ENCODE measurements around the gene STOM. TPM values are rescaled to one million over a fixed set of nuclear protein-coding genes. Genes with fewer than 3 reads are reported as not detected.

The STOM gene
- total and polyA plus RNA-seq, 4 donors, result 80.0 to 384 (median 245) TPM

DNA sequence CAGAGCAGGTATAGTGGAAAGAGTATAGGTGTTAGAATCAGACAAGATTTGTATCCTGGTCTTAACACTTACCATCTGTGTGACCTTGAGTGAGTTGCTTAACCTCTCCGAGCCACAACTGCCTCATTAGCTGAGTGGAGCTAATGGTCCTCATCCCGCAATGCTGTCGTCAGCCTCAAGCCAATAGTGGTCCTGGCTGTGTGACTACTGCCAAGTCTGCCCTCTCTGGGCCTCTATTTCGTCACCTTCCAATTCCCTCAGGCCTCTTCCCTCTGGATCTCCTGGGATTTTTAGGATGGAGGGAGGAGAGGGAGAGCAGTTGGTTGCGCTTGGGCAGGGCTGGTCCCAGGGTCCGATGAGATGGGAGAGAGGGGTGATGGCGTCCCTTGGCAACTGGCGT, 41.6 kb downstream of the STOM start:
- WGBS, 2 donors, result 70 to 77% methylated on average over 6 to 8 of the region's 8 CpGs
- intact Hi-C loops (cut with DNase I), result loop anchor here in 1 of 2 donors (5.0 kb wide), 1 partner anchor 34 kb away; no protein-coding TSS in a partner anchor

DNA sequence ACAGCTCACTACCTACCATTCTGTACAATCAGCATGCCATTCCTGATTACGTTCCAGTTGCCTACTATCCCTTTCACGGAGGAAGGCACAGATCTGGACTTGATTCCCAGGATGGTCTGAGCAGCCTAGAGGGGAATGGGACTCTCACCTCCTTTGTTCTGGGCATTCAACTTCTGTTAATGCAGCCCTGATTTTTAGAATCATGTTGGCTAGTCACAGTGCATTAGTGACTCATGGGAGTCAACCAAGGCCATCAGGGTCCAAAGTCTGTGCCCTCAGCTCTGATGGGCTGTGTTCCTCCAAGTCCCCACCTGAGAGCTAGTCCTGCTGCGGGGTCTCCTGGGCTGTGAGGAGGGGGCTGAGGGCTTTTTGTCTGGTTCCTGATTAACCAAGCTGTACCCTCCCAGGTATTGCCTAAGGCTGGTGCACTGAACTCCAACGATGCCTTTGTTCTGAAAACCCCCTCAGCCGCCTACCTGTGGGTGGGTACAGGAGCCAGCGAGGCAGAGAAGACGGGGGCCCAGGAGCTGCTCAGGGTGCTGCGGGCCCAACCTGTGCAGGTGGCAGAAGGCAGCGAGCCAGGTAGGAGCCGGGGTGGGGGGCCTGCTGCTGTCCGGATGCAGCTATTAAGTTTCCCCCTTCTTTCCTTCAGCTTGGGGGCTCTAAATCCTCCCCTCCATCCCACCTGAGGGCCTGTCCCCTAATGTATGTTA, 43.0 kb downstream of the STOM start:
- H3K4me3 ChIP-seq (ENCODE audit: low read length in 2 of 2), result no peak overlapping the region
- intact Hi-C loops (cut with DNase I), result loop anchor here in 1 of 2 donors (5.0 kb wide), 1 partner anchor 35 kb away; no protein-coding TSS in a partner anchor
- DNase-seq, result no peak
- peaks cover 0 to under 1% of the 10 kb centered on the region in 2 donors for H3K4me1 ChIP-seq (ENCODE audit: control insufficient read depth in 1 of 2, insufficient read depth in 2 of 2, low read length in 2 of 2)
- peaks cover 5 to 35% of the 10 kb centered on the region in 2 donors for H3K36me3 ChIP-seq (ENCODE audit: control insufficient read depth in 1 of 2, insufficient read depth in 2 of 2, low read length in 1 of 2)
- no peak for ATAC-seq (ENCODE audit: low FRiP score)
- H3K27ac ChIP-seq (ENCODE audit: low read depth in 1 of 2, low read length in 2 of 2), result peak overlapping the region; percentile 67 to 95
- no peaks in the 10 kb centered on the region for H3K27me3 ChIP-seq (ENCODE audit: control insufficient read depth in 1 of 2, insufficient read depth in 2 of 2, low read length in 1 of 2)
- 74 to 76% methylated on average over 11 of the region's 11 CpGs for WGBS, 2 donors
- no peaks in the 10 kb centered on the region for H3K9me3 ChIP-seq (ENCODE audit: control insufficient read depth, low read length)

More for the DNA sequence above, 41.6 kb downstream of the STOM start:
- DNase-seq (no peak), ATAC-seq (ENCODE audit: low FRiP score) (no peak)
- peaks cover 5 to 37% of the 10 kb centered on the region in 2 donors for H3K36me3 ChIP-seq (ENCODE audit: control insufficient read depth in 1 of 2, insufficient read depth in 2 of 2, low read length in 1 of 2)
- no peak overlapping the region for H3K4me3 ChIP-seq (ENCODE audit: low read length in 2 of 2)
- H3K4me1 ChIP-seq (ENCODE audit: control insufficient read depth in 1 of 2, insufficient read depth in 2 of 2, low read length in 2 of 2), result peaks cover 0 to 4% of the 10 kb centered on the region in 2 donors
- H3K9me3 ChIP-seq (ENCODE audit: control insufficient read depth, low read length), result no peaks in the 10 kb centered on the region
- no peaks in the 10 kb centered on the region for H3K27me3 ChIP-seq (ENCODE audit: control insufficient read depth in 1 of 2, insufficient read depth in 2 of 2, low read length in 1 of 2)
- peak overlapping the region in 1 of 2 donors; percentile 71 for H3K27ac ChIP-seq (ENCODE audit: low read depth in 1 of 2, low read length in 2 of 2)

DNA sequence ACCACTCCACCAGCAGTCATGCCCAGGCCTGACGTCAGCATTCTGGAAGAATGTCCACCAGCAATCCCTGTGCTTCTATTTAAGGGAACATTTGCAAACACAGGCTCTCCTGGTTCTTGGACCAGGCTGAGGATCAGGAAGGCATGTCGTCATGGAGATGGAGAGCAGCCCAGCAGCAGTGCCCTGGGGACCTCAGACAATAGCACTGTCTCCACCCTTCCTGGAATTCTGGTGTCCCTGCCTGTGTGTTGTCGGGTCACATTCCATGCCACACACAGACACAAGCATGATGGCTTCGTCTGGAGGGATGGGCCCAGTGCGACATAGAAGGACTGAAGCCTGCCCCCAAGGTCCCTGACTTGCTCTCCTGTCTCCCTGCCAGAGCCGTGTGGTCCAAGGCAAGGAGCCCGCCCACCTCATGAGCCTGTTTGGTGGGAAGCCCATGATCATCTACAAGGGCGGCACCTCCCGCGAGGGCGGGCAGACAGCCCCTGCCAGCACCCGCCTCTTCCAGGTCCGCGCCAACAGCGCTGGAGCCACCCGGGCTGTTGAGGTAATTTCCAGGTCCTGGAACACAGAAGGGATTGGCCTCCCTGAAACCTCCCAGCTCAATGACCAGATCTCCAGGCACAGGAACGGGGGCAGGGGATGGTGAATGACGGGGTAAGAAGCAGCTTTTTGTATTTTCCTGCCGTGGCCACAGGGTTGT, 43.8 kb downstream of the STOM start:
- WGBS, 2 donors, result 2 to 5% methylated on average over 19 of the region's 19 CpGs

DNA sequence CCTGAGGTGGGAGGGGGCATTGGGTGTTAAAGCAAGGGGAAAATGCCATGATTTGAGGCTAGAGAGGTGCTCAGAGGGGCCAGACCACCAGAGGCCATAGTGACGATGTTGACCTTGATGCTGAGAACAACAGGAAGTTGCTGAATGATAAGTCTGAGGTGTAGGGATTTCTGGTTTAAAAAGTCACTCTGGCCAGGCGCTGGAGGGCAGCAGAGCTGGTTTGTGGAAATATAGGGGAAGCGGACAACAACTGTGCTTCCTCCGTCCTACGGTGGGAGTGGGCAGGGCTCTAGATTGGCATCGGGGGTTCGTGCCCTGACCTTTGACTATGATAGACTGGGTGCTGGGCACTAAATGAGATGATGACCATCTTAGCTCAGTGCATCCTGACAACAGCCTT, 44.7 kb downstream of the STOM start:
- H3K4me1 ChIP-seq (ENCODE audit: control insufficient read depth in 1 of 2, insufficient read depth in 2 of 2, low read length in 2 of 2), result no peaks in the 10 kb centered on the region
- 57 to 59% methylated on average over 7 of the region's 7 CpGs for WGBS, 2 donors
- H3K36me3 ChIP-seq (ENCODE audit: control insufficient read depth in 1 of 2, insufficient read depth in 2 of 2, low read length in 1 of 2), result peaks cover 0 to 31% of the 10 kb centered on the region in 2 donors

More for the DNA sequence above, 43.8 kb downstream of the STOM start:
- peak overlapping the region; percentile 67 to 95 for H3K27ac ChIP-seq (ENCODE audit: low read depth in 1 of 2, low read length in 2 of 2)
- H3K36me3 ChIP-seq (ENCODE audit: control insufficient read depth in 1 of 2, insufficient read depth in 2 of 2, low read length in 1 of 2), result peaks cover 3 to 35% of the 10 kb centered on the region in 2 donors
- intact Hi-C loops (cut with DNase I), result loop anchor here in 1 of 2 donors (5.0 kb wide), 1 partner anchor 36 kb away; no protein-coding TSS in a partner anchor
- ATAC-seq (ENCODE audit: low FRiP score), result peak; percentile 91
- no peaks in the 10 kb centered on the region for H3K9me3 ChIP-seq (ENCODE audit: control insufficient read depth, low read length)
- no peaks in the 10 kb centered on the region for H3K27me3 ChIP-seq (ENCODE audit: control insufficient read depth in 1 of 2, insufficient read depth in 2 of 2, low read length in 1 of 2)
- H3K4me1 ChIP-seq (ENCODE audit: control insufficient read depth in 1 of 2, insufficient read depth in 2 of 2, low read length in 2 of 2), result no peaks in the 10 kb centered on the region
- H3K4me3 ChIP-seq (ENCODE audit: low read length in 2 of 2), result no peak overlapping the region
- DNase-seq, result peak; percentile 96 to 98

DNA sequence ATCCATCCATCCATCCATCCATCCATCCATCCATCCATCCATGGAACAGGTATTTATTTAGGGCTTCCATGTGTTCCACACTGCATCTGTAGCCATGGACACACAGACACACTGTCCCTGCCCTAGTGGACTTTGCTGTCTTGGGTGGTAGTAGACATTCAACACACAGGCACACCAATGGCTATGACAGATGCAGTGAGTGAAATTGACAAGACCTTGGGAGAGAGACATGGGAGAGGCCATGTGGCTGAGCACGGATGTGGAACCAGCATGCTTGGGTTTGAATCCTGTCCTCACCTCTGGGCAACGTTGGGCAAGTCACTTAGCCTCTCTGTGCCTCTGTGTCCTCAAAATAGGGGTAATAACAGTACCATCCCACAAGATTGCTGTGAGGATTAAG, 45.3 kb downstream of the STOM start:
- no peak for DNase-seq
- intact Hi-C loops (cut with DNase I), result loop anchor here in 1 of 2 donors (5.0 kb wide), 1 partner anchor 38 kb away; no protein-coding TSS in a partner anchor
- peaks cover 0 to 28% of the 10 kb centered on the region in 2 donors for H3K36me3 ChIP-seq (ENCODE audit: control insufficient read depth in 1 of 2, insufficient read depth in 2 of 2, low read length in 1 of 2)

More for the DNA sequence above, 44.7 kb downstream of the STOM start:
- DNase-seq, result no peak
- peak overlapping the region; percentile 94 to 99 for H3K27ac ChIP-seq (ENCODE audit: low read depth in 1 of 2, low read length in 2 of 2)
- intact Hi-C loops (cut with DNase I), result loop anchor here in 1 of 2 donors (5.0 kb wide), 1 partner anchor 37 kb away; no protein-coding TSS in a partner anchor
- no peaks in the 10 kb centered on the region for H3K27me3 ChIP-seq (ENCODE audit: control insufficient read depth in 1 of 2, insufficient read depth in 2 of 2, low read length in 1 of 2)
- no peak overlapping the region for H3K4me3 ChIP-seq (ENCODE audit: low read length in 2 of 2)
- no peak for ATAC-seq (ENCODE audit: low FRiP score)
- H3K9me3 ChIP-seq (ENCODE audit: control insufficient read depth, low read length), result no peaks in the 10 kb centered on the region

DNA sequence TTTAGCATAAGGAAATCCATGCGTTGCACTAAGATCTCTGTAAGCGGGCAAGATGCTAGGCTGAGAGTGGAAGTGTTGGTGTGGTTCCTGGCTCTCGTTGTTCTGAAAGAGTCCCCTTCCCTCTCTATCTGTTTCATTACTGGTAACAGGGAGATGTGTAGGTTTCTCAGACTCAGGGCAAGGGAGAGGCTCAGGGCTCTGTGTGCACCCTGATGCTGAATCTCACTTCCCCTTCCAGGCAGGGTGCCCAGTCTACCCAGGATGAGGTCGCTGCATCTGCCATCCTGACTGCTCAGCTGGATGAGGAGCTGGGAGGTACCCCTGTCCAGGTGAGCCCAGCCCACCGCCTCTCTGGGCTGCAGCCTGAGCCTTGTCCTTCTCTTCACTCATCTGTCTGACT, 45.7 kb downstream of the STOM start:
- no peak for DNase-seq
- Histone ChIP-seq H3K27me3 (ENCODE audit: control insufficient read depth in 1 of 2, insufficient read depth in 2 of 2, low read length in 1 of 2) (no peaks in the 10 kb centered on the region), H3K4me3 (ENCODE audit: low read length in 2 of 2) (no peak overlapping the region), H3K4me1 (ENCODE audit: control insufficient read depth in 1 of 2, insufficient read depth in 2 of 2, low read length in 2 of 2) (no peaks in the 10 kb centered on the region), H3K27ac (ENCODE audit: low read depth in 1 of 2, low read length in 2 of 2) (peak overlapping the region; percentile 94 to 99), H3K36me3 (ENCODE audit: control insufficient read depth in 1 of 2, insufficient read depth in 2 of 2, low read length in 1 of 2) (peaks cover 0 to 23% of the 10 kb centered on the region in 2 donors), H3K9me3 (ENCODE audit: control insufficient read depth, low read length) (no peaks in the 10 kb centered on the region)
- intact Hi-C loops (cut with DNase I), result no loop called here
- WGBS, 2 donors, result 86 to 91% methylated on average over 5 of the region's 5 CpGs
- no peak for ATAC-seq (ENCODE audit: low FRiP score)

More for the DNA sequence above, 45.3 kb downstream of the STOM start:
- 78 to 81% methylated on average over 2 of the region's 2 CpGs for WGBS, 2 donors
- no peaks in the 10 kb centered on the region for H3K4me1 ChIP-seq (ENCODE audit: control insufficient read depth in 1 of 2, insufficient read depth in 2 of 2, low read length in 2 of 2)
- no peak for ATAC-seq (ENCODE audit: low FRiP score)
- no peaks in the 10 kb centered on the region for H3K27me3 ChIP-seq (ENCODE audit: control insufficient read depth in 1 of 2, insufficient read depth in 2 of 2, low read length in 1 of 2)
- no peak overlapping the region for H3K4me3 ChIP-seq (ENCODE audit: low read length in 2 of 2)
- H3K9me3 ChIP-seq (ENCODE audit: control insufficient read depth, low read length), result no peaks in the 10 kb centered on the region
- H3K27ac ChIP-seq (ENCODE audit: low read depth in 1 of 2, low read length in 2 of 2), result peak overlapping the region; percentile 94 to 99

DNA sequence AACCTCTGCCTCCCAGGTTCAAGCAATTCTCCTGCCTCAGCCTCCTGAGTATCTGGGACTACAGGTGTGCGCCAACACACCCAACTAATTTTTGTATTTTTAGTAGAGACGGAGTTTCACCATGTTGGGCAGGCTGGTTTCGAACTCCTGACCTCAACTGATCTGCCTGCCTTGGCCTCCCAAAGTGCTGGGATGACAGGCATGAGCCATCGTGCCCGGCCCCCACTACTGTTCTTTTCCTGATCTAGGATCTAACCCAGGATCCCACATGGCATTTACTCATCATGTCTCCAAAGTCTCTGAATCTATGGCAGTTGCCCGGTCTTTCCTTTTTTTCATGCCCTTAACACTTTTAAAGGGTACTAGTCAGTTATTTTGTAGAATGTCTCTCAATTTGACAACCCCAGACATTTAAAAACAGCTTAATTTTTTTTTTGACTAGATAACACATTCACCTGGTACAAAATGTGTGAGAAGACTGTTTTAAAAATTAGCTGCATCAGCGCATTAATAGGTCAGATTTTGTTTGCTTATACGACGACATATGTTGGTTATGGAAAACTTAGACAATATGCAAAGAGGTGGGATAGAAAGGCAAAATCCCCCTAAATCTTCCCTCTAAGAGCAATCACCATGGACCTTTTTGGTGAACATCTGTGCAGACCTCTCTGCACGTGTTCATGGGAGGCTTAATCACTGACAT, 46.5 kb downstream of the STOM start:
- Histone ChIP-seq H3K4me1 (ENCODE audit: control insufficient read depth in 1 of 2, insufficient read depth in 2 of 2, low read length in 2 of 2) (no peaks in the 10 kb centered on the region), H3K27me3 (ENCODE audit: control insufficient read depth in 1 of 2, insufficient read depth in 2 of 2, low read length in 1 of 2) (no peaks in the 10 kb centered on the region), H3K9me3 (ENCODE audit: control insufficient read depth, low read length) (no peaks in the 10 kb centered on the region), H3K36me3 (ENCODE audit: control insufficient read depth in 1 of 2, insufficient read depth in 2 of 2, low read length in 1 of 2) (peaks cover 0 to 21% of the 10 kb centered on the region in 2 donors), H3K4me3 (ENCODE audit: low read length in 2 of 2) (no peak overlapping the region), H3K27ac (ENCODE audit: low read depth in 1 of 2, low read length in 2 of 2) (peak overlapping the region; percentile 94 to 99)
- DNase-seq, result no peak
- 87 to 90% methylated on average over 10 of the region's 10 CpGs for whole genome bisulfite sequencing, 2 donors
- ATAC-seq (ENCODE audit: low FRiP score), result no peak
- intact Hi-C loops (cut with DNase I), result no loop called here

DNA sequence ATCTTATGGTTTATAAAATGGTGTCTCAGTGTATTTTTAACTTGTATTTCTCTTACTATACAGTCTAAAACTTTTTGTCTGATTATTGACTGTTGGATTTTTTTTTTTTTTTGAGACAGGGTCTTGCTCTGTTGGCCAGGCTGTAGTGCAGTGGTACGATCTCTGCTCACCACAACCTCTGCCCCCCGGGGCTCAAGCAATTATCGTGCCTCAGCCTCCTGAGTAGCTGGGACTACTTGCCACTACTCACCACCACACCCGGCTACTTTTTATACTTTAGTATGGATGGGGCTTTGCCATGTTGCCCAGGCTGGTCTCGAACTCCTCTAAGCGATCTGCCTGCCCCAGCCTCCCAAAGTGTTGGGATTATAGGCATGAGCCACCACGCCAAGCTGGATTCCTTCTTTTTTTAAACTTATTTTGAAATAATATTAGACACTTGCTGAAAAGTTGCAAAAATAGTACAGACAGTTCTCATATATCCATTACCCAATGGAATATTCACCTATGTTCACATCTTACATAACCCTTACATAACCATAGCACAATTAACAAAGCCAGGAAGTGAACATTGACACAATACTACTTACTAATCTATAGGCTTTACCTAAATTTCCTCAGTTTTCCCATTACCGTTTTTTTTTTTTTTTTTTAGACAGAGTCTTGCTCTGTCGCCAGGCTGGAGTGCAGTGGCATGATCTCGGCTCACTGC, 47.2 kb downstream of the STOM start:
- no peak for DNase-seq
- Histone ChIP-seq H3K9me3 (ENCODE audit: control insufficient read depth, low read length) (no peaks in the 10 kb centered on the region), H3K4me1 (ENCODE audit: control insufficient read depth in 1 of 2, insufficient read depth in 2 of 2, low read length in 2 of 2) (no peaks in the 10 kb centered on the region), H3K27me3 (ENCODE audit: control insufficient read depth in 1 of 2, insufficient read depth in 2 of 2, low read length in 1 of 2) (no peaks in the 10 kb centered on the region), H3K4me3 (ENCODE audit: low read length in 2 of 2) (no peak overlapping the region), H3K36me3 (ENCODE audit: control insufficient read depth in 1 of 2, insufficient read depth in 2 of 2, low read length in 1 of 2) (peaks cover 0 to 22% of the 10 kb centered on the region in 2 donors), H3K27ac (ENCODE audit: low read depth in 1 of 2, low read length in 2 of 2) (peak overlapping the region; percentile 47 to 92)
- WGBS, 2 donors, result 69 to 75% methylated on average over 10 of the region's 10 CpGs
- intact Hi-C loops (cut with DNase I), result no loop called here
- no peak for ATAC-seq (ENCODE audit: low FRiP score)
